ENCODE measurements around the gene TAP2.

The TAP2 gene

DNA sequence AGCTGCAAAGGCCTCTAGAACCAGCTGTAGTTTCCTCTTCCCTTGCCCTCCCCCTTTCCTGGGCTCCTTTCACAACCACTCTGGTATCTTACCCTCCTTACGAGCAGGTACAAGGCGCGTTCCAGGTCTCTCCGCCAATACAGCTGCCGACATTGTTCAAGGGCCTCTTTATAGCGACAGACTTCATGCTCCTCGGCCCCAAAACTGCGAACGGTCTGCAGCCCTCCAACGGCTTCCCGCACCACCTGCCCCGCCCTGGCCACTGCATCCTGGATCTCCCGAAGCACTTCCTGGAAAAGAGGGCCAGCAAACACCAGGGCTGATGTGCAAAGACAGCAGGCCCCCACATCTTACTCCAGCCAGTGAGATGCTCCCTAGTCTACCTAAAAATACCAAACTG lies 6.0 kb downstream of the TAP2 start:
- Histone ChIP-seq H3K9me3 (ENCODE audit: insufficient read depth, low read length) (no peaks in the 10 kb centered on the region), H3F3A (ENCODE audit: insufficient read depth) (no peaks in the 10 kb centered on the region), H2AFZ (ENCODE audit: low read depth, low read length, severe bottlenecking) (no peak overlapping the region), H3K9ac (ENCODE audit: low read length) (no peak overlapping the region), H3K27ac (ENCODE audit: low read depth, low read length) (no peak overlapping the region), H3K4me3 (ENCODE audit: insufficient read depth, low read length, poor library complexity, severe bottlenecking) (no peak overlapping the region), H3K36me3 (ENCODE audit: low read length) (peaks cover 12% of the 10 kb centered on the region; the same call in 1 of the 2 replicates), H4K20me1 (ENCODE audit: low read depth, low read length) (no peaks in the 10 kb centered on the region), H3K79me2 (ENCODE audit: insufficient read depth, low read length) (peaks cover 10% of the 10 kb centered on the region; the same call in 1 of the 2 replicates), H3K4me2 (ENCODE audit: low read depth, low read length, poor library complexity, severe bottlenecking) (no peak overlapping the region), H3K9me2 (replicated peaks; ENCODE audit: insufficient read depth, low read length) (no peaks in the 10 kb centered on the region), H3K27me3 (ENCODE audit: low read length) (no peaks in the 10 kb centered on the region)
- TF ChIP-seq, protein P1, sequence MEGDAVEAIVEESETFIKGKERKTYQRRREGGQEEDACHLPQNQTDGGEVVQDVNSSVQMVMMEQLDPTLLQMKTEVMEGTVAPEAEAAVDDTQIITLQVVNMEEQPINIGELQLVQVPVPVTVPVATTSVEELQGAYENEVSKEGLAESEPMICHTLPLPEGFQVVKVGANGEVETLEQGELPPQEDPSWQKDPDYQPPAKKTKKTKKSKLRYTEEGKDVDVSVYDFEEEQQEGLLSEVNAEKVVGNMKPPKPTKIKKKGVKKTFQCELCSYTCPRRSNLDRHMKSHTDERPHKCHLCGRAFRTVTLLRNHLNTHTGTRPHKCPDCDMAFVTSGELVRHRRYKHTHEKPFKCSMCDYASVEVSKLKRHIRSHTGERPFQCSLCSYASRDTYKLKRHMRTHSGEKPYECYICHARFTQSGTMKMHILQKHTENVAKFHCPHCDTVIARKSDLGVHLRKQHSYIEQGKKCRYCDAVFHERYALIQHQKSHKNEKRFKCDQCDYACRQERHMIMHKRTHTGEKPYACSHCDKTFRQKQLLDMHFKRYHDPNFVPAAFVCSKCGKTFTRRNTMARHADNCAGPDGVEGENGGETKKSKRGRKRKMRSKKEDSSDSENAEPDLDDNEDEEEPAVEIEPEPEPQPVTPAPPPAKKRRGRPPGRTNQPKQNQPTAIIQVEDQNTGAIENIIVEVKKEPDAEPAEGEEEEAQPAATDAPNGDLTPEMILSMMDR (IDR thresholded peaks at IDR 0.05; ENCODE audit: insufficient read depth, low read length, poor library complexity, severe bottlenecking), result no peak
- no peak for TF ChIP-seq EZH2phosphoT487 (conservative IDR thresholded peaks at IDR 0.05; ENCODE audit: low read length)

DNA sequence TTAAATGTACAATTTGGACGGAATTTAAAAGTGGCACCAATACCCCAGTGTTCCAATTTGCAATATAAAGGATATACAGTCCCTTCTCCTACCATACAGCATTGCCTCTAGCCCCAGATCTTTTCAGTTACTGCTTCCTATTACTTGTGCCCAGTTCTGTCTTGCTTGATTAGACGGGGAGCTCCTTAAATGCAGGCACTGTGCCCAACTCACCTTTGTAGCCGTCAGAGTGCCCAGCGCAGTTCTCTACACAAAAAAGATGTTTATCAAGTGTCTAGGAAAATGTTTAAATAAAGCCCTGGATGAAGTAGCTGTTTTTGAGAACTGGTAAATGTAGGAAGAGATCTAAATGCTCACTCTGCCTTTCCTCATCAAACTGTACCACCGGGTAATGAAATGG lies 7.6 kb downstream of the TAP2 start:
- no peaks in the 10 kb centered on the region for H3K79me2 ChIP-seq (ENCODE audit: insufficient read depth, low read length)
- no peaks in the 10 kb centered on the region for H3F3A ChIP-seq (ENCODE audit: insufficient read depth)
- no peaks in the 10 kb centered on the region for H3K27me3 ChIP-seq (ENCODE audit: low read length)
- no peak overlapping the region for H3K9ac ChIP-seq (ENCODE audit: low read length)
- no peaks in the 10 kb centered on the region for H4K20me1 ChIP-seq (ENCODE audit: low read depth, low read length)
- H3K27ac ChIP-seq (ENCODE audit: low read depth, low read length), result no peak overlapping the region
- no peak overlapping the region for H3K4me2 ChIP-seq (ENCODE audit: low read depth, low read length, poor library complexity, severe bottlenecking)
- H2AFZ ChIP-seq (ENCODE audit: low read depth, low read length, severe bottlenecking), result no peak overlapping the region
- H3K4me3 ChIP-seq (ENCODE audit: insufficient read depth, low read length, poor library complexity, severe bottlenecking), result no peak overlapping the region
- H3K9me2 ChIP-seq (replicated peaks; ENCODE audit: insufficient read depth, low read length), result no peaks in the 10 kb centered on the region
- H3K9me3 ChIP-seq (ENCODE audit: insufficient read depth, low read length), result no peaks in the 10 kb centered on the region
- TF ChIP-seq, protein P1 (IDR thresholded peaks at IDR 0.05; ENCODE audit: insufficient read depth, low read length, poor library complexity, severe bottlenecking), result no peak
- TF ChIP-seq EZH2phosphoT487 (conservative IDR thresholded peaks at IDR 0.05; ENCODE audit: low read length), result no peak
- H3K36me3 ChIP-seq (ENCODE audit: low read length), result peaks cover 12% of the 10 kb centered on the region; the same call in 1 of the 2 replicates

DNA sequence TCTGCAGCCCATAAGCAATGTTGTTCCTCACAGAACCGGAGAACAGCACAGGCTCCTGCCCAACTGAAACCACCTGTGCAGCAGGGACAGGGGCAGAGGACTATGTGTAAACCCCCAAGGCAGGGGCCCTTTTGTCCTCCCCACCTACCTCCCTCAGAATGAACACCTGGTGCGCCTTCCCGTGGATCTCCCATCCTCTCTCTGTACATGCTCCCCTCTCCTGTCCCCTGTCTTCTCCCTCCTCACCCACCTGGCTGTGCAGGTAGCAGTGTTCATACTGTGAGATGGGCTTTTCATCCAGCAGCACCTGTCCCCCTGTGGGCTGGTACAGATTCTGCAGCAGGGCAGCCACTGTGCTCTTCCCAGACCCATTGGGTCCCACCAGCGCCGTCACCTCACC lies 8.5 kb downstream of the TAP2 start:
- Histone ChIP-seq H3K36me3 (ENCODE audit: low read length) (peaks cover 12% of the 10 kb centered on the region; the same call in 1 of the 2 replicates), H3K27ac (ENCODE audit: low read depth, low read length) (no peak overlapping the region)

More for the DNA sequence above, 8.5 kb downstream of the TAP2 start:
- Histone ChIP-seq H2AFZ (ENCODE audit: low read depth, low read length, severe bottlenecking) (no peak overlapping the region), H3K4me3 (ENCODE audit: insufficient read depth, low read length, poor library complexity, severe bottlenecking) (no peak overlapping the region), H3K27me3 (ENCODE audit: low read length) (no peaks in the 10 kb centered on the region), H3K79me2 (ENCODE audit: insufficient read depth, low read length) (no peaks in the 10 kb centered on the region), H3K9me2 (replicated peaks; ENCODE audit: insufficient read depth, low read length) (no peaks in the 10 kb centered on the region), H3K4me2 (ENCODE audit: low read depth, low read length, poor library complexity, severe bottlenecking) (no peak overlapping the region), H4K20me1 (ENCODE audit: low read depth, low read length) (no peaks in the 10 kb centered on the region), H3K9ac (ENCODE audit: low read length) (no peak overlapping the region), H3K9me3 (ENCODE audit: insufficient read depth, low read length) (no peaks in the 10 kb centered on the region), H3F3A (ENCODE audit: insufficient read depth) (no peaks in the 10 kb centered on the region)
- TF ChIP-seq, protein P1 (IDR thresholded peaks at IDR 0.05; ENCODE audit: insufficient read depth, low read length, poor library complexity, severe bottlenecking), result no peak
- no peak for TF ChIP-seq EZH2phosphoT487 (conservative IDR thresholded peaks at IDR 0.05; ENCODE audit: low read length)

Measured in SU-DHL-6 (cell line).